K562 (cell line): ENCODE data around the gene PIK3CA. TPM values are rescaled to one million over a fixed set of nuclear protein-coding genes. Genes with fewer than 3 reads are reported as not detected.

Experiments used
- BCOR ChIP-seq: fragments of 450-650 bp; IDR thresholded peaks from 2 replicates; pipeline ENCODE4 v1.6.1; 2016
- CC2D1A ChIP-seq: fragments of 450-650 bp; IDR thresholded peaks from 2 replicates; pipeline ENCODE4 v1.6.1; 2017; ENCODE audit warnings: mild to moderate bottlenecking
- CTCFL ChIP-seq: IDR thresholded peaks from 2 replicates; pipeline ENCODE4 v1.6.1; 2011; ENCODE audit warnings: borderline replicate concordance, low read depth, mild to moderate bottlenecking, moderate library complexity, low read length; ENCODE audit not compliant: insufficient read depth, poor library complexity, severe bottlenecking
- HDAC8 ChIP-seq: fragments of 450-650 bp; IDR thresholded peaks from 2 replicates; pipeline ENCODE4 v1.6.1; 2016; ENCODE audit warnings: mild to moderate bottlenecking, missing genetic modification characterization, moderate library complexity, missing compliant biosample characterization
- HDGF ChIP-seq: fragments of 450-650 bp; IDR thresholded peaks from 2 replicates; pipeline ENCODE4 v1.6.1; 2016
- JUND ChIP-seq, 2 experiments: IDR thresholded peaks; 2 replicates in 1 of 2; 3 replicates in 1 of 2; pipeline ENCODE4 v1.6.1; 2011; ENCODE audit warnings: borderline replicate concordance in 2 of 2, low read depth in 2 of 2, low read length in 2 of 2, improper control_type of control experiment in 1 of 2, missing biosample characterization in 1 of 2, missing genetic modification characterization in 1 of 2, missing genetic modification reagents in 1 of 2
- KLF10 ChIP-seq: fragments of 250-450 bp; sonication (Bioruptor Pico); IDR thresholded peaks from 2 replicates; pipeline ENCODE4 v1.6.1; 2021; ENCODE audit warnings: matching md5 sums
- LARP7 ChIP-seq: fragments of 450-650 bp; IDR thresholded peaks from 2 replicates; pipeline ENCODE4 v1.6.1; 2016
- MAFG ChIP-seq: fragments of 450-650 bp; conservative IDR thresholded peaks from 2 replicates; pipeline ENCODE4 v1.6.1; 2016; ENCODE audit warnings: missing genetic modification characterization, missing compliant biosample characterization
- MBD1 ChIP-seq: fragments of 250-450 bp; sonication (Bioruptor Pico); IDR thresholded peaks from 2 replicates; pipeline ENCODE4 v1.8.0; 2022; ENCODE audit warnings: inconsistent platforms
- MYBL2 ChIP-seq, 2 experiments: fragments of 450-650 bp in 1 of 2; sonication (generic) in 1 of 2; formaldehyde crosslinking in 1 of 2; IDR thresholded peaks; 2 replicates each; pipeline versions ENCODE4 v1.6.1 to v1.8.1; 2017 to 2022; ENCODE audit warnings: borderline replicate concordance in 1 of 2, inconsistent platforms in 1 of 2, low read depth in 1 of 2, mild to moderate bottlenecking in 1 of 2, missing genetic modification reagents in 1 of 2, moderate library complexity in 1 of 2
- NCOA2 ChIP-seq, 2 experiments: fragments of 450-650 bp; IDR thresholded peaks; 2 replicates each; pipeline ENCODE4 v1.6.1; 2018; ENCODE audit warnings: mild to moderate bottlenecking in 2 of 2, moderate library complexity in 1 of 2; ENCODE audit not compliant: partially characterized antibody in 2 of 2
- NFIC ChIP-seq: fragments of 450-650 bp; IDR thresholded peaks from 2 replicates; pipeline ENCODE4 v1.6.1; 2017; ENCODE audit warnings: mild to moderate bottlenecking, inconsistent platforms
- PHB ChIP-seq: fragments of 250-450 bp; sonication (Bioruptor Pico); IDR thresholded peaks from 2 replicates; pipeline ENCODE4 v1.5.0; 2021
- SAP30 ChIP-seq: fragments of 200-600 bp; sonication (generic); IDR thresholded peaks from 2 replicates; pipeline ENCODE4 v1.6.1; 2012; ENCODE audit warnings: borderline replicate concordance, low read depth, mild to moderate bottlenecking, moderate library complexity, low read length, control low read depth, inconsistent platforms; ENCODE audit not compliant: insufficient read depth, poor library complexity, severe bottlenecking
- SIRT6 ChIP-seq: IDR thresholded peaks from one replicate; pipeline ENCODE4 v1.6.1; 2012; ENCODE audit warnings: low read depth, mild to moderate bottlenecking, control low read depth, inconsistent platforms, low read length, moderate library complexity
- SMARCA4 ChIP-seq: fragments of 450-650 bp; IDR thresholded peaks from 2 replicates; pipeline ENCODE4 v1.6.1; 2016
- TAF7 ChIP-seq: fragments of 450-650 bp; IDR thresholded peaks from 2 replicates; pipeline ENCODE4 v1.6.1; 2016; ENCODE audit warnings: missing genetic modification characterization, missing compliant biosample characterization
- TAL1 ChIP-seq: fragments of 450-650 bp; IDR thresholded peaks from 2 replicates; pipeline ENCODE4 v1.6.1; 2016; ENCODE audit warnings: mild to moderate bottlenecking
- THAP7 ChIP-seq: fragments of 250-450 bp; sonication (Bioruptor Pico); IDR thresholded peaks from 2 replicates; pipeline ENCODE4 v1.5.0; 2021
- USF1 ChIP-seq: sonication (generic); formaldehyde crosslinking; IDR thresholded peaks from 2 replicates; pipeline ENCODE4 v1.9.0; 2022; ENCODE audit warnings: mild to moderate bottlenecking, missing genetic modification reagents
- ZNF280B ChIP-seq: fragments of 250-450 bp; sonication (Bioruptor Pico); IDR thresholded peaks from 2 replicates; pipeline ENCODE4 v1.5.1; 2021; ENCODE audit warnings: mild to moderate bottlenecking
- ZNF507 ChIP-seq: conservative IDR thresholded peaks from 2 replicates; pipeline ENCODE4 v1.6.1; 2017; ENCODE audit warnings: missing genetic modification characterization, missing compliant biosample characterization
- ZNF830 ChIP-seq: fragments of 250-450 bp; sonication (Bioruptor Pico); IDR thresholded peaks from 2 replicates; pipeline ENCODE4 v1.5.0; 2021; ENCODE audit warnings: mild to moderate bottlenecking
- polyA plus RNA-seq, 8 experiments: library from polyadenylated mRNA; depleted of rRNA in 4 of 8; stranded (reverse) in 5 of 8; unstranded in 3 of 8; fragments of >200 nt; fragmentation: Nextera tagmentation in 2 of 8; fragmentation: Illumina TruSeq in 1 of 8; extraction: Ambion mirVana in 2 of 8; extraction: Trizol in 1 of 8; gene quantifications; 2 replicates each; pipeline versions ENCODE4 v1.2.1 to v1.2.3, GENCODE V29; 2011 to 2014; ENCODE audit warnings: inconsistent platforms in 1 of 8, missing spikeins in 1 of 8
- total RNA-seq, 7 experiments: library from RNA; depleted of rRNA in 6 of 7; stranded (reverse); fragments of >200 nt in 6 of 7; fragmentation: Illumina TruSeq in 2 of 7; extraction: Trizol in 2 of 7; gene quantifications; 2 replicates each; pipeline versions ENCODE4 v1.2.1 to v1.2.3, GENCODE V29; 2011 to 2021; ENCODE audit warnings: low replicate concordance in 1 of 7

The PIK3CA gene
- total and polyA plus RNA-seq, 9 of the 15 experiments (the other 6 are each of a cell fraction or from before 2014, with no cell fraction given), result 3.8 to 19.4 (median 10.8) TPM

GRCh38 chr3:179147514-179147872 lies 664 bp upstream of the PIK3CA start (continued):
- TF ChIP-seq ZNF507 (tag), result no peak
- TF ChIP-seq THAP7, result no peak
- TF ChIP-seq BCOR, result no peak
- TF ChIP-seq HDGF, result no peak
- TF ChIP-seq SMARCA4, result no peak
- TF ChIP-seq TAF7 (tag), result no peak
- 0 out of 2 replicates have a peak, but pooled peaks have one; percentile 0 for TF ChIP-seq JUND (IDR thresholded peaks at IDR 0.05; ENCODE audit: borderline replicate concordance, low read depth, low read length)
- no peak for TF ChIP-seq JUND (tag; IDR thresholded peaks at IDR 0.05; ENCODE audit: borderline replicate concordance, low read depth, low read length)
- no peak for TF ChIP-seq SIRT6
- no peak for TF ChIP-seq PHB (CRISPR knock-in tag)
- TF ChIP-seq MBD1 (CRISPR knock-in tag), result no peak
- TF ChIP-seq MYBL2 (IDR thresholded peaks at IDR 0.05; ENCODE audit: low read depth), result 0 out of 2 replicates have a peak, but pooled peaks have one; percentile 9
- no peak for TF ChIP-seq MYBL2 (CRISPR knock-in tag; IDR thresholded peaks at IDR 0.05; ENCODE audit: borderline replicate concordance)
- no peak for TF ChIP-seq NCOA2 (IDR thresholded peaks at IDR 0.05; ENCODE audit: partially characterized antibody in 2 of 2)
- TF ChIP-seq NFIC, result no peak
- no peak for TF ChIP-seq KLF10 (CRISPR knock-in tag)
- no peak for TF ChIP-seq HDAC8 (tag)
- TF ChIP-seq TAL1, result no peak
- TF ChIP-seq SAP30, result peak; percentile 90
- TF ChIP-seq MAFG (tag), result no peak
- no peak for TF ChIP-seq CTCFL
- no peak for TF ChIP-seq USF1 (CRISPR knock-in tag)
- TF ChIP-seq ZNF830 (CRISPR knock-in tag), result no peak
- no peak for TF ChIP-seq ZNF280B
- no peak for TF ChIP-seq CC2D1A
- TF ChIP-seq LARP7, result 0 out of 2 replicates have a peak, but pooled peaks have one; percentile 57
